Pons (tissue), 1 donor: ENCODE data around the gene IREB2.
"Not testable (repeated sequence)": the region's sequence is repeated elsewhere in the genome, so short reads cannot be mapped to it uniquely, and the experiment has no call there.

Source experiments
- DNase-seq: peaks from one replicate; pipeline ENCODE4 v3.0.0-alpha.2; 2016; ENCODE audit warnings: low spot score

The IREB2 gene

DNA sequence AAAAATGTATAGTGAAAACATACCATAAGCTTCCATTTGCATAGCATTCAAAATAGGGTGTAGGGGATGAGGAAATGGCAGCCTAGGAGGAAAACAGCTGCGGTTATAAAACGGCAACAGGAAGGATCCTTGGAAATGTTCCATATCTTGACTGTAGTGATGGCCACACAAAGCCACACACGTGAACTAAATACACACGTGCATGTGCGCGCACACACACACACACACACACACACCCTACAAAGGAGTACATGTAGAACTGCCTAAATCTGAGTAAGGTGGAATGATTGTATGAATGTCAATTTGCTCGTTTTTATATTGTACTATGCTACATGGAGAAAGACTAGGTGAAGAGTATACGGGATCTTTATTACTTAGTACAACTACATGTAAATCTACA, 3.9 kb upstream of the IREB2 start:
- no peak for DNase-seq

DNA sequence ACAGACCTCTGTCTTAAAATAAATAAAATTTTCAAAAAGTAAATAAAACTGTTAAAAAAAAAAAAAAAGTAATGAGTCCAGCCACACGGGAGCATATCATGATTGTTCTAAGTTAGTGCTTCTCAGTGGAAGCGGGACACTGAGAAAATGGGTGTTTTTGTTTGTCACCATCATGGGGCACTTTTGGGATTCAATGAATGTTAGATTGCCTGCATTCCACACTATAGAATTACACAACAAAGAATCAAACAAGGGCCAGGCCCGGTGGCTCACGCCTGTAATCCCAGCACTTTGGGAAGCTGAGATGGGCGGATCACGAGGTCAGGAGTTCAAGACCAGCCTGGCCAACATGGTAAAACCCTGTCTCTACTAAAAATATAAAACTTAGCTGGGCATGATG, 3.3 kb upstream of the IREB2 start:
- DNase-seq: not testable (repeated sequence)

DNA sequence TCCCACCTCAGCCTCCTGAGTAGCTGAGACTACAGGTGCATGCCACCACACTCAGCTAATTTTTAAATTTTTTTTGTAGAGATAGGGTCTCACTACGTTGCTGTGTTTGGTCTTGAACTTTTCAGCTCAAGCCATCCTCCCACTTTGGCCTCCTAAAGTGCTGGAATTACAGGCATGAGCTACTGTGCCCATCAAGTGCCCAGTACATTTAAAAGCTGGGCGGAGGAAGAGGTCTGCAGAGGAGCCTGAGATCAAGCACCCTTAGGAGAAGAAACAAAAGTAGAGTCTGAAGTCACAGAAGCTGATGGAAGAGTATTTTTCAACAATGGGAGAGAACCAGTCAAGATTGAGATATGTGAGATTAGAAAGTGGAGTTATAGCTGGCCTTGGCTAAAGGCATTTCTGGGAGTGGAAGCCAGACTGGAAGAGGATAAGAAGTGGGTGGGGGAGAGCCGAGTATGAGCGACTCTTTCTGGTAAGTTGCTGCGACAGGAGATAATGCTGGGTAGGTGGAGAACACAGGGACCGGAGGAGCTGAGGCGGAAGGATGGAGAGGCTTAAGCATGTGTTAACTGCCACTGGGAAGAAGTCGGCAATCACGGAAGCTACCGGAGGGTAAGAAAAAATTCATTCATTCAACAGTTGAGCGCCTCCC, 782 bp upstream of the IREB2 start:
- no peak for DNase-seq

DNA sequence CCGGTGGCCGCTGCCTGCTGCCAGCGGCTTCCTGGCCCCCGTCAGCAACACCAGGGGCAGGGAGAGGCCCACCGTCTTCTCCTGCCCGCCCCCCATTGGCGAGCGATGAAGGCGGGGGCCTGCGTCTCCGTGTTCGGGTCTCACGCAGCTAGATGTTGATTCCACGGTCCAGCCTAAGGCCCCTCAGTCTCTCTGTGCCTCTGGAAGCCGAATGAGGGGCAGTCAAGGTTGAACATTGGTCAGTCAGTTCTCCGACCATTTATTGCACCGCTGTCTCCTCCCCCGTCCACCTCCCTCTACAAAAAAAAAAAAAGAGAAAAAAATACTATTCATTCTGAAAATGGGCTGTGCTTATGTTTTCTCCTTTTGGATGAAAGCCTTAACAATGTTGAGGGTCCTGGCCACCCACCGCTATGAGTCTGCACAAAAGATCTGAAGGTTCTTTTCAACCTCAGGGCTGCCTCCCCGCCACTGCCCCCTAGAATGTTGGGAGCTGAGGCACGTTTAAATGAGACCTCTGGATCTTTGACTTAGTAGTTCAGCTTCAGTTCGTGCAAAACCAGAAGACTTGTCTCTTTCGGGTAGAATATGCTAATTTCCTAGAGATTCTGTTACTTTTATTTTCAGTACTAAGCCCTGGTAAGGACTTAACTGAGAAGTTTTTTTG, 736 bp downstream of the IREB2 start:
- DNase-seq: peak; percentile 19

DNA sequence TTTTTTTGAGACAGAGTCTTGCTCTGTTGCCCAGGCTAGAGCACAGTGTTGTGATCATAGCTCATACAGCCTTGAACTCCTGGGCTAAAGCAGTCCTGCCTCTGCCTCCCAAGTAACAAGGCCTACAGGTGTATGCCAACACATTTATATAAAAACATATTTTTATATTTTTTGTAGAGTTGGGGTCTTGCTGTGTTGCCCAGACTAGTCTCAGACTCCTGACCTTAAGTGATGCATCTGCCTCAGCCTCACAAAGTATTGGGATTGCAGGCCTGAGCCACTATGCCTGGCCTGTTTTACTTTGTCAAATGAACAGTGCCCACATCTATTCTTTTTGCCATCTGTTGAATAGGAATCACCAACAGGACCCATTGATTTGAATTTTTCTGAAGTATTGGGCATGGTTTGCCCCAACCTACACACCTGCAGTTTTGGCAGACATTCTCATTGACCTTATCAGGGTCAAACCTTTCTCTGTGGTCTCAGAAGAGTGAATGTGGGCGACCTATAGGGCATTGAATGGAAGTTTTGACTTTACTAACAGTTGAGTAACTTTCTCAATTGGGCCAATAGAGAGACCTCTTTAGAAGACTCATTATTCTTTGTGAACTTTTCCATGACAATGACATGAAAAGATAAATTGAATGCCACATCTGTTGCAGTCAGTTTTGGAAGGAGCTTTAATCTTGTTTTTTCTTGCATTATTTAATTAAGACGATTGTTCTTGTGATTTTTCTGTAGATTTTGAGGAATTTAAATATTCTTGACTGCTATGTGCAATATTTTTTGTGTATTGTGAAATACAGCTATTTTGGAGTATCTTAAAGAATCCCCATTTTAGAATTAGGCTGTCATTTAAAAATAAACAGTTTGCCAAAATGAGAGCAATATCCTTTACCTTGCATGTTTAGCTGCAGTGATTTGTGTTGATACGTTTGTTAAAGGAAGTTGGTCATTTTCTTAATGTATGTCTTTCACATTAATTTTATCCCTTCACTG, 2.7 kb downstream of the IREB2 start:
- DNase-seq: no peak

DNA sequence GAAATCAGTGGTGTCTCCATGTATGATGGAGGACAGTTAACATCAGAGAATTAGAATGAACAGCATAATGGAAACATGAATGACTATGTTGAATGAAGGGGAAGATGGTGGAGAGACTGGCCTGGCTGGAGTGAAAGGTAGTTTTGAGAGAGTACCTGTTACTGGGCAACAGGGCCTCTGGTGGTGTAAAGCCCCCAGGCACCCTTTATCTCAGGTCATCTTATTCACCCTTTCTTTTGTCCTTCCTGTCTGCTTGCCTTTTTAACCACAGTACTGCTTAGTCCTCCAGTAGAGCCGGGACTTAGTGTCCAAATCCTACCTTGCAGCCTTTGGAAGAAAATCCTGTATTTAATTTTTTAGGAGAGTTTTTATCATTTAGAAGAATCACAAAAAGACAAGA, 6.2 kb downstream of the IREB2 start:
- DNase-seq: no peak

DNA sequence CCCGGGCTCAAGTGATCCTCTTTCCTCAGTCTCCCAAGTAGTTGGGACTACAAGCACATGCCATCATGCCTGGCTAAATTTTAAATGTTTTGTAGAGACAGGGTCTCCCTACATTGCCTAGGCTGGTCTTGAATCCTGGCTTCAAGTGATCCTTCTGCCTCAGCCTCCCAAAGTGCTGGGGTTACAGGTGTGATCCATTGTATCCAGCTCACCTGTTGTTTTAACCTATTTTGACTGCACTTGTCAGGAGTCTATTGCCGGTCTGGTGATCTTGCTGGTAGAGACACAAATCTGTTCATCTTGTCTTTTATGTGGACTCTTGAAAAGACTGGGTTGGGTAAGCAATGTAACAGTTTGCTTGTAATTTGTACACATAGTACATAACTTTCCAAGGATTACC, 7.9 kb downstream of the IREB2 start:
- no peak for DNase-seq

DNA sequence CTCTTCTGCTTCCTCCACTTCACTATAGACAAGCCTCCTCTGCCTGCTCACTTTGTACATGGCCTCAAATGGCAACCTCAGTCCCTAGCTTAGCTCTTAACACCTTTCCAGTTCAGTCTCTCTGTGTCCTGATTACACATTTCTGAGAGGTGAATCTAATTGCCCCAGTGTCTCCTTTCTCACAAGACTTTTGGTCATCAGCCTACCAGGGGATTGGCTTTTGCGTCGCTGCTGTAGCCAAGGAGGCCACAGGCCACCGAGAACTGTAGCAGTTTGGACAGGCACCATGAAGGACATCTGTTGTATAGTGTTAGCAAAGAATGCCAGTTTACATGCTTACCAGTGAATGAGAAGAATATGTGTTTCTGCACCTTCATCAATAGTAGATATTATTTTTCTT, 8.5 kb downstream of the IREB2 start:
- DNase-seq: no peak

DNA sequence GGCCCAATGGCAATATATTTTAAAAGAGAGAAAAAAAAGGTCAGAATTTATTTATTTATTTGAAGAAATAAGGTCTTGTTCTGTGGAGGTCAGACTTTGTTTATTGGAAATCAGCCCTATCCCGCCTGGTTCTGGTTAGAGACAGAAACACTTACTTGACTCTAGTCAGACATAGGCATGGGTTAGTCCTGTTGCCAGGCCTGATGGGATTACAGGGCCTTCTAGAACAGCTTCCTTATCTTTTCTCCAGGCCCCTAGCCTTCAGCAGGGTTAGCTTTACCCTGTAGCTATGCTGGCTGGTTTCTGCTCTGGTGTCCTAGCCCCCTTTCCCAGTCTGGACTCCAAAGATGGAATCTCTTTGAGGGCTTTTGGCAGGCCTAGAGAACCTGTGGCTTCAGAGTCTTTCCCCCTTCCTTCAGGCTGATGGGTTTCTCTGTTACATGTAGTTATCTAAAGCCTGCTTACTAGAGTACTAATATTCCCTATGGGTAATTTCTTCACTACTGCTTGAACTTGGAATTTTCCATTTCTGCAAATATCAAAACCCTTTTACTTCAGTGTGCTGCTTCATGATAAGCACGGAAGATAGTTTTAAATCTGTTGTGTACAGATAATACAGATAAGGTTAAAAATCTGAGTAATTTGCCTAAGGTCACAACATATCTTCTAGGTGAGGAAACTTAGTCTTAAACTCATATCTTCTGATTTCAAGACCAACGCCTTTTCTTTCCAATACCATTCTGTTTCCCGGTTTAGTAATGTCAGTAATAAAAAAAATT, 10.6 kb downstream of the IREB2 start:
- DNase-seq: no peak

DNA sequence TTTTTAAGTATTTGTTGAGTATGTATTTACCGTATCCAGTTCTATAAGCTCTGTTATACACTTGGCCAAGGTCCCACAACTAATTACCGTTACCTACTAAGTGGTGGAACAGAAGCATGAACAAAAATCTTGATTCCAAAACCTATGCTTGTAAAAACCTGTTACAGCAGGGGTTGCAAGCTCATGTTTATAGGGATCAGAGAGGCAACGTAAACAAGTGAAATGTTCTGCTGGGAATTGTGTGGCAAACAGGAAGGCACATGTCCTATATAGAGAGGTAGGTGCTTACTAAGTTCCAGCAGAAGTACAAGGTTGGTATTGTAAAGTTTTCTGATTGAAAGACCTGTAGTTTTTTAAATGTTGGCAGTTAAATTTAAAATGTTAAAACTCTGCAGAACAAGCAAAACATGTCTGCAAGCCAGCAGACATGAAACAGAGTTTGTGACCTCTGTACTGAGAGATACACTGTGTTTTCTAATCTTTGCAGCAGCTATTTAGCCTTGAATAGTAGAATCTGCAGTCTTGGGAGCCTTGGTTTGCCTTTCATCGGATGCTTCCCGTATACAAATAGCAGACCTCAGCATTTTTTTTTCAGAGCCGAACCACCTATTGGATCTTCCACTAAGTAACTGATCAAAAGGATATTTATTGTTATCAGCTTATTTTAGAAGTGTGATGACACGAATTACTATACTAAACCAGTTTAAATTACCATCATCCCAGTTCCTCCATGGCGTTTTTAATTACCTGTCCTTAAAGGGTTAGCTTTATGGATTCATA, 11.4 kb downstream of the IREB2 start:
- DNase-seq: no peak

DNA sequence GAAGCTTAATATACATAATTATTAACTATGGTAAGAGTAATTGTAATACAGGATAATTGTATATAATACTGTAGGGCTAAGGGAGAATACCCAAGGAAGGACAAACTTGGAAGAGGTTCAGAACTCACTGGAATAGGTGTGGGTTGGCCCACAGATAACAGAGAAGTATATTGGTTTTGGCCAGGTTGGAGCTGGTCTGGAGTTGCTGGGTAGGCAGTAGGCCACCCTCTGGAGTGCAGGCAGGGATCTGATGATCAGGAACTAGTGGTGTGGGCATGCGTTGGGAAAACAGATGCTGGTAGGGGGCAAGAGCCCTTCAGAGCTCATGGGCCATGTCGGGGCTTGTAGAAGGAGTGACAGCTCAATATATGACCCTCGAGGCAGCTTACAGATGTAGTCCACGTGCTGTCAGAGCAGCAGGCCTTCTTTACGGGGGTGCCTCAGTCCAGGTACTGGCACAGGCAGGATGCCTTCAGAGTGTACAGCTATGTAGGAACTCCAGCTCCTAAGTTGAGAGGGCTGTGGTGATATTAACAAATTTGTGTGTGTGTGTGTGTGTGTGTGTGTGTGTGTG, 12.4 kb downstream of the IREB2 start:
- no peak for DNase-seq

DNA sequence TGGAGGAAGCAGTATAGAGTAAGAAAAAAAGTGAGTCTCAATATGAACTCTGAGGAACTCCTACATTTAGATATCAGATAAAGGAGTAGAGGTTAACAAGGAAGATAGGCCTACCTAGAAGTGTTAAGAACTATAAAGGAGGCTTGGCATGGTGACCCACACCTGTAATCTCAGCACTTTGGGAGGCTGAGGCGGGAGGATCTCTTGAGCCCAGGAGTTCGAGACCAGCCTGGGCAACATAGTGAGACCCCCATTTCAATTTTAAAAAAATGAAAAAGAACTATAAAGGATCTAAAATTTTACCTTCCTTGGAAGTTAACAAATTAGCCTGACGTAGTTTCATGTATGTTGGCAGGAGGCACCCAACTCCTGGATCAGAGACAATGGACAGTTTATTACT, 14.5 kb downstream of the IREB2 start:
- DNase-seq: no peak

DNA sequence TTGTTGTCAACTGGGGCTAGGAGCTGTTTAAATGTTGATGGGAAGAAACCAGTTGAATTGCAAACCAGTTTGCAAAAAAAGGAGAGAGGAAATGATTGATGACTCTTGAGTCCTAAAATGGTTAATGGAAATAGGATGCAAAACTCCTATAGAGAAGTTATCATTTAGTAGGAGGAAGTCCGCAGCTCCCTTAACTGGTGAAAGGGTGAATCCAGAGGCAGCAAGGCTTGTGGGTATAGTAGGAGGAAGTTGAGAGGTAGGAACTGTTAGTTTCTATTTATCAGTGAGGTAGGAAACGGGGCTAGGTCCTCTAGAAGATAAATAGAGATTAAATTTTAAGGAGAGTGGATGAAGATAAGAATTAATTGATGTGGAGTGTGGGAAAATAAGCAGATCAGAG, 15.4 kb downstream of the IREB2 start:
- DNase-seq: peak; percentile 49

DNA sequence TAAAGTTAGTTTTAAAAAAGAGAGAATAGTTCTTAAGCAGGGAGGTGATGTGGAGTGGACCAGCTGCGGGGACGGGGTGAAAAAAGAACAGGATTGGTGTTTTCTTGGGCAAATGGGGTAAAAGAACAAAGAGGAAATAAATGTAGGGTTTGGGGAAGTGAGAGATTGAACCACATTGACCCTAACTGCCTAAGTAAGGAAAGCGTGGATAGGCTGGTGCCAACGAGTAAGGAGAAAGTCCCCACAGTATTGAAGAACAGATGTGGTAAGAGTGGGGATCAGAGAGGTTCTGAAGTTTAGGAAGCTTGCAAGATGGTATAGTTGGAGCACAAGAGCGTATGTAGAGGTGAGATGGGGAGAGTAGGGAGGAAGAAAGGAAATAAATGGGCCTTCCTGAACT, 17.0 kb downstream of the IREB2 start:
- DNase-seq: peak; percentile 57

DNA sequence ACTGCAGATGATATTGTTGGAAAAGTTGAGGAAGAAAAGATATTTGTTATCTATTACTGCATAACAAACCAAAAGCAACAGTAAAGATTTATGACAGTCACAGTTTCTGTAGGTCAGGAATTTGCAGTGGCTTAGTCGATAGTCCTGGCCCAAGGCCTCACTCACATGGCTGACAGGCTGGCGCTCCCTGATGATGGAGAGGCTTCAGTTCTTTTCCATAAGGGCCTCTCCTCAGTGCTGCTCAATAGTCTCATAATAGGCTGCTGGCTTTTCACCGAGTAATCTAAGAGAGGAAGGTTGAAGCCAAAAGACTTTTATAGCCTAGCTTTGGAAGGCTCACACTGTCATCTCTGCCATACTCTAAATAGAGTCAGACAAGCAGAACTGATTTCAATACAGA, 17.7 kb downstream of the IREB2 start:
- DNase-seq: peak; percentile 56

DNA sequence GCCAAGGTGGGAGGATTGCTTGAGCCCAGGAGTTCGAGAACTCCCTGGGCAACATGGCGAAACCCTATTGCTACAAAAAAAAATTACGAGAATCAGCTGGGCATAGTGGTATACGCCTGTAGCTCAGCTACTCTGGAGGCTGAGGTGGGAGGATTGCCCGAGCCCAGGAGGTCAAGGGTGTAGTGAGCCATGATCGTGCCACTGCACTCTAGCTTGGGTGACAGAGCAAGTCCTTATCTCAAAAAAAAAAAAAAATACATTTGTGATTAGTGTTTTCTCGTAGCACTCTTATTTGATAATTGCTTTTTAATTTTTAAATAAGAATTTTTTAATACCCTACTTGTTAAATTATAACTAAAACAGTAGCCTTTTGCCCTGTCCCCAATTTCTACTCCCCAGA, 18.4 kb downstream of the IREB2 start:
- no peak for DNase-seq

DNA sequence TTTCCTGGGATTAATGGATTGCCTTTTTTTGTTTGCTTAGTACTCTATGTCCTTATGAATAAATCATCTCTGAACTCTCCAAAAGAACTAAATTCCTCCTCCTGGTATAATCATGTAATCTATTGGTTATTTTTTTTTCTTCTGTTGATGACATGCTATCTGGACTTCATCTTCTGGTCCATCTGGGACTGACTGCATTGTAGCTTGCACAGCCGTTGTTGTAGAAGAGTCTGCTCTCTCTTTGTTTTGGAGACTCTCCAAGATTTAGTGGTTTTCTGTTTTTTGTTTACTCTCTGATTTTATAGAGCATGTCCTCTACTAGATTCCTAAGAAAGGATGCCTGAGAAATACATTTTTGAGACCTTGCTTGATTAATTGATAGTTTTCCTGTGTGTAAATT, 19.1 kb downstream of the IREB2 start:
- DNase-seq: peak; percentile 40

DNA sequence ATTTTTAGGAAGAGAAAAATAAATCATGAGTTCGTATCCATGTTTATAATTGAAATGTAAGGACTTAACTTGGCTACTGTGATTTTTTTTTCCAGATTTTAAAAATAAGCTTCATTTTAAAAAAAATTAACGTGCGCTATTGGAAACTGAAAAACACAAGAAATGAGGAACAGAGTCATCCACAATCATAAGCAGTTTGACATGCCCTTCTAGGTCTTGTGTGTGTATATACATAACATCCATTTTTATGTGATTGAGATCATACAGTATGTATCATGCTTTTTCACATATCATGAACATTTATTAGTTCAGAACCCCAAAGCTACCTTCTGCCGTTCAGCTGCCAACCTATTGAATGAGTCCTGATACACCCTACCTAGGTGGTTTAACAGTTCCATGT, 22.7 kb downstream of the IREB2 start:
- no peak for DNase-seq

DNA sequence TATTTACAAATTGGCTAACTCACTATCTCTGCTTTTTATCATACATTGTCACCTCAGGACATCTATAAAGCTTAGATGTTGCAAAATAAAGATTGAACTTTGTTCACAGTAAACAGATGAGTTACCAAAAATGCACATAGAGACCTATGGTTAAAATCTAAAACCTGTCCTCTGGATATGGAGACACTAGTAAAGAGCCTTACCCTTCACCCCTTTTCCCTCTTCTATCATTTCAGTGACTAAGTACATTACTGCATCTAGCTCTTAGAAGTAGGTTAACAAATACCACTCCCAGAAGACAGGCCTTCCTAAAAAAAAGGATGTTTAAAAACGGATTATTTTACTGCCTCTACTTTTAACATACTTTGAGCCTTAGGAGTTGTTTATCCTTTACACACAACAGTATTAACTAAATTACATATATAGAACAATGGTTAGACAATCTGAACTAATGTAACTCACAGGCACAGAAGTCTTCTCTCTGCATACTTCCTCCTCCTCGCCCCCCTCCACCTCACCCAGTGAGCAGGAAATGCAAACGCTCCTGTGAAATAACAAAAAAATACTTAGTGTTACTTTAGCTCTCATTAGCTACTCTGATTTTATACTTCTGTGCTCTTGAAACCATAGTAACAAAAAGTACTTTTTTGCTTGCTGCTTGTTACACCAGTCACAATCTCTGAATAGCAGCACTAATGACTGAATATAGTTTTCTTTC, 23.3 kb downstream of the IREB2 start:
- no peak for DNase-seq

DNA sequence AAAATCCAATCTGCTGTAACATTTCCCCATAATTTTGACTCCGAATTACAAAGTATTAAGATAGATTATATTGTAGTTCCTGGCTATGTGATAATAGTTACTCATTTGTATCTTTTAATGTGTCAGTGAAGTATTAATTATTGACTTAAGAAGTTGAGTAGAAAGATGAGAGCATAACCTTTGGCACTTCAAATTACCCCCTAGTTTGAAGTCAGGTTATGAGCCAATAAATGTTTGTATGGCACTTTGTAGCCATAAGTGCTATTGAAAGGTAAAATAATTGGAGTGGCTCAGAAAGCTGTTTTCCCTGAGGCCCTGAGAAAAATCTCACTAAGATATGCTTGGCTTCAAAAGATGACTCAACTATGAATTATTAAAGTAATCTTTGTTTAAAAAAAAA, 31.0 kb downstream of the IREB2 start:
- no peak for DNase-seq
